GM18511 (cell line): ENCODE results near the gene MREG.
"Not testable (repeated sequence)": the region's sequence is repeated elsewhere in the genome, so short reads cannot be mapped to it uniquely, and the experiment has no call there.

ENCODE experiments used
- ATAC-seq: cut with Tn5 transposase; IDR thresholded peaks from one replicate; pipeline ENCODE4 v1.9.1; 2021; ENCODE audit warnings: mild to moderate bottlenecking, moderate library complexity; ENCODE audit not compliant: unreplicated experiment

Gene MREG

GRCh38 chr2:215965532-215966165 lies 47.7 kb downstream of the MREG start:
- no peak for ATAC-seq

GRCh38 chr2:215961981-215962380 lies 51.4 kb downstream of the MREG start:
- no peak for ATAC-seq

GRCh38 chr2:215958257-215958656 lies 55.1 kb downstream of the MREG start:
- no peak for ATAC-seq

- not testable (repeated sequence) for ATAC-seq
Measured at GRCh38 chr2:215957354-215958122, 55.8 kb downstream of the MREG start.

- ATAC-seq = no peak
Measured at GRCh38 chr2:215952860-215953637, 60.3 kb downstream of the MREG start.

- ATAC-seq = no peak
Measured at GRCh38 chr2:215951558-215951957, 61.8 kb downstream of the MREG start.

- peak; percentile 95 for ATAC-seq
Measured at GRCh38 chr2:215949991-215950404, 63.4 kb downstream of the MREG start.

- no peak for ATAC-seq
Measured at GRCh38 chr2:215948051-215948450, 65.3 kb downstream of the MREG start.

- ATAC-seq = no peak
Measured at GRCh38 chr2:215946586-215946985, 66.8 kb downstream of the MREG start.

GRCh38 chr2:215942194-215942593 lies 71.2 kb downstream of the MREG start:
- ATAC-seq = no peak

- no peak for ATAC-seq
Measured at GRCh38 chr2:215941726-215942125, 71.6 kb downstream of the MREG start.

- no peak for ATAC-seq
Measured at GRCh38 chr2:215940645-215941184, 72.6 kb downstream of the MREG start.

GRCh38 chr2:215937190-215937589 lies 76.2 kb downstream of the MREG start:
- ATAC-seq = no peak

- ATAC-seq = no peak
Measured at GRCh38 chr2:215933151-215933550, 80.2 kb downstream of the MREG start.

- peak; percentile 86 for ATAC-seq
Measured at GRCh38 chr2:215931256-215931903, 82.0 kb downstream of the MREG start.

- ATAC-seq = no peak
Measured at GRCh38 chr2:215930505-215931253, 82.7 kb downstream of the MREG start.

- no peak for ATAC-seq
Measured at GRCh38 chr2:215929602-215930335, 83.6 kb downstream of the MREG start.

- ATAC-seq = no peak
Measured at GRCh38 chr2:215928086-215928485, 85.3 kb downstream of the MREG start.

- ATAC-seq = not testable (repeated sequence)
Measured at GRCh38 chr2:215926992-215927391, 86.4 kb downstream of the MREG start.
